NOMO-1 (cell line): ENCODE measurements around the gene ANKRD55.

Experiments used
- DNase-seq, 2 experiments: peaks; one replicate each; lab custom pipeline; 2025; ENCODE audit not compliant: unreplicated experiment in 2 of 2; lab: John Stamatoyannopoulos, UW

Gene ANKRD55

GRCh38 chr5:56055287-56055686 is 177.8 kb downstream of the ANKRD55 start:
- no peak for DNase-seq

- DNase-seq = no peak
Observed at GRCh38 chr5:56054666-56055065, 178.5 kb downstream of the ANKRD55 start.

GRCh38 chr5:56053363-56053762 is 179.8 kb downstream of the ANKRD55 start:
- no peak for DNase-seq

- DNase-seq = no peak
Observed at GRCh38 chr5:56052735-56053134, 180.4 kb downstream of the ANKRD55 start.

- DNase-seq = peak; percentile 14 to 36
Observed at GRCh38 chr5:56050551-56051255, 182.4 kb downstream of the ANKRD55 start.
